OCI-M2 (cell line): ENCODE data around the gene PAWR.
"Not testable (repeated sequence)": the region's sequence is repeated elsewhere in the genome, so short reads cannot be mapped to it uniquely, and the experiment has no call there.

Experiments
- DNase-seq: peaks from one replicate; lab custom pipeline; 2025; ENCODE audit not compliant: unreplicated experiment; lab: John Stamatoyannopoulos, UW

The PAWR gene

GRCh38 chr12:79650440-79650839 is 40.3 kb downstream of the PAWR start:
- no peak for DNase-seq

GRCh38 chr12:79648881-79649280 is 41.9 kb downstream of the PAWR start:
- DNase-seq = no peak

GRCh38 chr12:79646843-79647242 is 43.9 kb downstream of the PAWR start:
- DNase-seq = not testable (repeated sequence)

GRCh38 chr12:79645235-79645630 is 45.5 kb downstream of the PAWR start:
- DNase-seq = no peak

GRCh38 chr12:79644274-79645234 is 46.2 kb downstream of the PAWR start:
- DNase-seq = no peak

GRCh38 chr12:79643821-79644220 is 46.9 kb downstream of the PAWR start:
- DNase-seq = no peak

- DNase-seq = no peak
Measured at GRCh38 chr12:79638490-79638889, 52.3 kb downstream of the PAWR start.

GRCh38 chr12:79637093-79637492 is 53.7 kb downstream of the PAWR start:
- DNase-seq = no peak

- no peak for DNase-seq
Measured at GRCh38 chr12:79635676-79636075, 55.1 kb downstream of the PAWR start.

- DNase-seq = no peak
Measured at GRCh38 chr12:79634957-79635471, 55.8 kb downstream of the PAWR start.

GRCh38 chr12:79629561-79629960 is 61.2 kb downstream of the PAWR start:
- DNase-seq = no peak

- DNase-seq = not testable (repeated sequence)
Measured at GRCh38 chr12:79626735-79627134, 64.0 kb downstream of the PAWR start.

- DNase-seq = no peak
Measured at GRCh38 chr12:79624378-79624777, 66.4 kb downstream of the PAWR start.

GRCh38 chr12:79619872-79620562 is 70.7 kb downstream of the PAWR start:
- DNase-seq = no peak

GRCh38 chr12:79618848-79619404 is 71.8 kb downstream of the PAWR start:
- no peak for DNase-seq

- DNase-seq = no peak
Measured at GRCh38 chr12:79617696-79618095, 73.1 kb downstream of the PAWR start.

GRCh38 chr12:79615596-79616560 is 74.9 kb downstream of the PAWR start:
- no peak for DNase-seq

GRCh38 chr12:79614730-79615129 is 76.0 kb downstream of the PAWR start:
- DNase-seq = no peak

GRCh38 chr12:79601908-79602307 is 88.9 kb downstream of the PAWR start:
- no peak for DNase-seq

GRCh38 chr12:79597910-79598309 is 92.9 kb downstream of the PAWR start:
- no peak for DNase-seq
